Lower leg skin (tissue), 4 donors: ENCODE results near the gene SKOR1. TPM values are rescaled to one million over a fixed set of nuclear protein-coding genes. Genes with fewer than 3 reads are reported as not detected.

ENCODE experiments used
- DNase-seq, 2 donors: peaks; one replicate each; pipeline ENCODE4 v3.0.0-alpha.2; 2019; ENCODE audit warnings: low spot score in 2 of 2
- H3K4me3 ChIP-seq: fragments of 200-600 bp; sonication (generic); 2 replicates; pipeline ENCODE4 v1.5.1; 2017; ENCODE audit warnings: mild to moderate bottlenecking, low read depth; ENCODE audit not compliant: poor library complexity, severe bottlenecking
- CTCF ChIP-seq, 3 donors: fragments of 450-650 bp; IDR thresholded peaks; one replicate each; pipeline ENCODE4 v1.5.1; 2016; ENCODE audit warnings: antibody characterized with exemption in 3 of 3, mild to moderate bottlenecking in 3 of 3, moderate library complexity in 2 of 3
- POLR2A ChIP-seq, 2 donors: fragments of 450-650 bp; IDR thresholded peaks; one replicate each; pipeline ENCODE4 v1.6.1; 2016 to 2017; ENCODE audit warnings: antibody characterized with exemption in 2 of 2, mild to moderate bottlenecking in 1 of 2, moderate library complexity in 1 of 2
- WGBS, 2 donors: methylation state at CpG; one replicate each; pipeline ENCODE4 v1.1.5; 2018; 5-methylcytosine and 5-hydroxymethylcytosine counted together
- intact Hi-C: fragments of 100-400 bp; cut with DNase I; formaldehyde crosslinking; loops from one replicate; pipeline ENCODE4 v1.15.0; 2023; ENCODE audit warnings: low total_unique reads
- total RNA-seq, 4 donors: library from RNA; depleted of rRNA; stranded (reverse); fragments of >200 nt; gene quantifications; one replicate each; pipeline ENCODE4 v1.1.0, GENCODE V29; 2016

Gene SKOR1
- total RNA-seq, 4 donors from 2014 or later, result 1.2 to 2.2 (median 1.5) TPM; not detected in 1

GRCh38 chr15:67852418-67852817 lies 27.1 kb downstream of the SKOR1 start:
- no peak overlapping the region for H3K4me3 ChIP-seq
- TF ChIP-seq POLR2A (IDR thresholded peaks at IDR 0.05) (no peak), CTCF (IDR thresholded peaks at IDR 0.05) (no peak)
- intact Hi-C loops, result no loop called here
- DNase-seq, result peak in 1 of 2 donors; percentile 70
- 70 to 72% methylated on average over 3 of the region's 3 CpGs for WGBS, 2 donors

- intact Hi-C loops, result no loop called here
- no peak overlapping the region for H3K4me3 ChIP-seq
- DNase-seq, result no peak
- WGBS, 2 donors, result 63 to 79% methylated on average over 3 of the region's 3 CpGs
- no peak for TF ChIP-seq POLR2A (IDR thresholded peaks at IDR 0.05)
- TF ChIP-seq CTCF (IDR thresholded peaks at IDR 0.05), result no peak
Measured at GRCh38 chr15:67853454-67853853, 28.1 kb downstream of the SKOR1 start.

GRCh38 chr15:67854358-67854757 lies 29.0 kb downstream of the SKOR1 start:
- no peak for TF ChIP-seq CTCF (IDR thresholded peaks at IDR 0.05)
- TF ChIP-seq POLR2A (IDR thresholded peaks at IDR 0.05), result no peak
- peak in 1 of 2 donors; percentile 20 for DNase-seq
- H3K4me3 ChIP-seq, result no peak overlapping the region
- intact Hi-C loops, result no loop called here
- WGBS, 2 donors, result 90 to 92% methylated on average over 1 of the region's 1 CpG

- intact Hi-C loops, result no loop called here
- WGBS, 2 donors, result 71 to 73% methylated on average over 3 of the region's 3 CpGs
- no peak for DNase-seq
- H3K4me3 ChIP-seq, result no peak overlapping the region
- TF ChIP-seq CTCF (IDR thresholded peaks at IDR 0.05), result no peak
- no peak for TF ChIP-seq POLR2A (IDR thresholded peaks at IDR 0.05)
Measured at GRCh38 chr15:67855842-67856241, 30.5 kb downstream of the SKOR1 start.

- 94 to 100% methylated on average over 3 of the region's 3 CpGs for WGBS, 2 donors
- H3K4me3 ChIP-seq, result no peak overlapping the region
- intact Hi-C loops, result no loop called here
- TF ChIP-seq POLR2A (IDR thresholded peaks at IDR 0.05) (no peak), CTCF (IDR thresholded peaks at IDR 0.05) (no peak)
- DNase-seq, result peak in 1 of 2 donors; percentile 45
Measured at GRCh38 chr15:67857220-67857619, 31.9 kb downstream of the SKOR1 start.

GRCh38 chr15:67859331-67859946 lies 34.1 kb downstream of the SKOR1 start:
- TF ChIP-seq POLR2A (IDR thresholded peaks at IDR 0.05) (no peak), CTCF (IDR thresholded peaks at IDR 0.05) (no peak)
- DNase-seq, result peak in 1 of 2 donors; percentile 43
- no peak overlapping the region for H3K4me3 ChIP-seq
- intact Hi-C loops, result no loop called here
- 46% methylated on average over 5 of the region's 5 CpGs for WGBS, 2 donors
